ENCODE results near the gene PSAPL1. TPM values are rescaled to one million over a fixed set of nuclear protein-coding genes. Genes with fewer than 3 reads are reported as not detected.
"Not testable (repeated sequence)": the region's sequence is repeated elsewhere in the genome, so short reads cannot be mapped to it uniquely, and the experiment has no call there.

The PSAPL1 gene
- total RNA-seq, 2 experiments from 2014 or later = not detected

DNA sequence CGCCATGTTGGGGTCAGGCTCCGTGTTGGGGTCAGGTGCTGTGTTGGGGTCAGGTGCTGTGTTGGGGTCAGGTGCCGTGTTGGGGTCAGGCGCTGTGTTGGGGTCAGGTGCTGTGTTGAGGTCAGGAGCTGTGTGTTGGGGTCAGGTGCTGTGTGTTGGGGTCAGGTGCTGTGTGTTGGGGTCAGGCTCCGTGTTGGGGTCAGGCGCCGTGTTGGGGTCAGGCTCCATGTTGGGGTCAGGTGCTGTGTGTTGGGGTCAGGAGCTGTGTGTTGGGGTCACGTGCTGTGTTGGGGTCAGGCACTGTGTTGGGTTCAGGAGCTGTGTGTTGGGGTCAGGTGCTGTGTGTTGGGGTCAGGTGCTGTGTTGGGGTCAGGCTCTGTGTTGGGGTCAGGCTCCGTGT lies 18.1 kb upstream of the PSAPL1 start:
- H3K27ac Mint-ChIP-seq; POLR2A ChIA-PET; DNase-seq; intact Hi-C loops (cut with micrococcal nuclease); CTCF ChIA-PET; H3K4me1 Mint-ChIP-seq (ENCODE audit: low read depth); H3K9me3 Mint-ChIP-seq; H3K4me3 Mint-ChIP-seq; H3K27me3 Mint-ChIP-seq; H3K36me3 Mint-ChIP-seq: not testable (repeated sequence)

DNA sequence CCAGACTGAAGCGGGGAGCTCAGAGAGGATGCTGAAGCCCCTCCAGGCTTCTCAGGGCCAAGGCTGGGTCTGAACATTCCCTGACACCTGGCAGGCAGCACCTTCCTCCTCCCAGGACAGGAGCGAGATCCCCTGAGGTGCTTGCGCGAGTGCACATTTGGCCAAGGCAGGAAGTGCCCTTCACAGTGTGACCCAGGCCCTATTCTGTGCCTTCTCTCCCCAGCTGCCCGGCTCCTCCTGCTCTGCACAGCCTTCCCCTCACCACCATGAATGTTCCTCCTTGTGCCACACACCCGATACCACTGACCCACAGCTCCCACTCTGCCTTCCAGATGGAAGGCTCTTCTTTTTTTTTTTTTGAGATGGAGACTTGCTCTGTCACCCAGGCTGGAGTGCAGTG lies 17.1 kb upstream of the PSAPL1 start:
- DNase-seq = no peak
- Mint-ChIP-seq H3K27ac (no peak overlapping the region), H3K4me3 (no peak overlapping the region), H3K36me3 (no peaks in the 10 kb centered on the region), H3K27me3 (no peaks in the 10 kb centered on the region), H3K4me1 (ENCODE audit: low read depth) (no peaks in the 10 kb centered on the region), H3K9me3 (no peaks in the 10 kb centered on the region)
- CTCF ChIA-PET = interaction anchor here (0.6 kb wide), 1 partner anchor 1455 kb away, joined by 4 read pairs; no protein-coding TSS in a partner anchor
- intact Hi-C loops (cut with micrococcal nuclease) = no loop called here
- POLR2A ChIA-PET = no interaction called here

DNA sequence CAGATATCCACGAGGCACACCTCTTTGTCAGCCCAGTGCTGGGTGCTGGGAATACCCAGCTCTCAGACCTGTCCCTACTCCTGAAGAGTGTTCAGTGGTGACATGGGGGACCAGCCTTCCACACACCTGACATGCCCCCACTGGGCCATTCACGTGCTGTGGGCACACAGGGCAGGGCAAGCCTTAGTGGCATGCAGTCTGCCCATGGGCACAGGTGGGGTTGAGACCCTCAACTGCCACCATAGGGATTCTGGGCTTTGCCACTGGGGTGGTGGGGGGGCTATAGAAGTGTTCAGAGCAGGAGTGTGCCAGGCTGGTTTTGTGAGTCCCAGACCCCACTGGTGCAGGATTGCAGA lies 16.7 kb upstream of the PSAPL1 start:
- Mint-ChIP-seq H3K9me3 (no peaks in the 10 kb centered on the region), H3K27me3 (no peaks in the 10 kb centered on the region), H3K4me3 (no peak overlapping the region), H3K27ac (no peak overlapping the region), H3K36me3 (no peaks in the 10 kb centered on the region), H3K4me1 (ENCODE audit: low read depth) (no peaks in the 10 kb centered on the region)
- POLR2A ChIA-PET = no interaction called here
- CTCF ChIA-PET = interaction anchor here (0.6 kb wide), 1 partner anchor 1455 kb away, joined by 4 read pairs; no protein-coding TSS in a partner anchor
- DNase-seq = no peak
- intact Hi-C loops (cut with micrococcal nuclease) = no loop called here

DNA sequence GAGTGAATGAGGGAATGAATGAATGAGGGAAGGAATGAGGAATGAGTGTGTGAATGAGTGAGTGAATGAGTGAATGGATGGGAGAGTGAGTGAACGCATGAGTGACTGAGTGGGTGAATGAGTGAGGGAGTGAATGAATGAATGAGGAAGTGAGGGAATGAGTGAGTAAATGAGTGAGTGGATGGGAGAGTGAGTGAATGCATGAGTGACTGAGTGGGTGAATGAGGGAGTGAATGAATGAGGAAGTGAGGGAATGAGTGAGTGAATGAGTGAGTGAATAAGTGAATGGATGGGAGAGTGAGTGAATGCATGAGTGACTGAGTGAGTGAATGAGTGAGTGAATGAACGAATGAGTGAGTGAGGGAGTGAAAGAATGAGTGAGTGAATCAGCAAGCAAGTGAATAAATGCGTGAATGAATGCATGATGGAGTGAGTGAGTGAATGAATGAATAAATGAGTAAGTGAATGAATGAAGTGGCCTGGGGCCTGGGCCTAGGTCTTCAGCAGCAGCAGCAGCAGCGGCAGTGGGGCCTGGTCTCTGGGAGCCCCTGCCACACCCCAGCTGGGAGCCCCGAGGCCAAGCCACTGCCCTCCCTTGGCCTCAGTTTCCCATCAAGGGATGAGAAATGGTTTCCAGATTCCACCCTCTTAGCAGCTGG lies 16.2 kb upstream of the PSAPL1 start:
- Mint-ChIP-seq H3K27ac (no peak overlapping the region), H3K36me3 (no peaks in the 10 kb centered on the region), H3K4me3 (no peak overlapping the region), H3K4me1 (ENCODE audit: low read depth) (no peaks in the 10 kb centered on the region), H3K27me3 (no peaks in the 10 kb centered on the region), H3K9me3 (no peaks in the 10 kb centered on the region)
- intact Hi-C loops (cut with micrococcal nuclease) = no loop called here
- ChIA-PET CTCF (no interaction called here), POLR2A (no interaction called here)
- no peak for DNase-seq

DNA sequence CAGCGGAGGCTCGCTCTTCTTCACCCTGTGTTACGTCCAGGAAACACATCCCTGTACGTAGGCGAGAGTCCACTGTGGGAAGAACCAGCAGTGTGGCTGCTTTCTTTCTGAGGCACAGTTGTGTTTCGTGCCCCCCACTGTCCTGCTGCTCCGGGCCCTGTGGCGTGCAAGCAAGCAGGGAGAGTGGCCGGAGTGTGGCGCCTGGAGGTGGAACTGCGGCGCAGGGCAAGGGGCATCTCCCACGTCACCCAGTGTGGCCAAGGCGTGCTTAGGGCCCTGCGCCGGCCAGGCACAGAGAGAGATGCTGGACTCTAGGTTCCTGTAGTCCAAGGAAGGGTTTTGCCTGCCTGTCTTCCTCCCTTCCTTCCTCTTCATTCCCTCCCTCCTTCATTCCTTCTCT lies 13.3 kb upstream of the PSAPL1 start:
- Mint-ChIP-seq H3K9me3 (no peaks in the 10 kb centered on the region), H3K4me1 (ENCODE audit: low read depth) (no peaks in the 10 kb centered on the region), H3K27me3 (peaks cover 14% of the 10 kb centered on the region), H3K27ac (no peak overlapping the region), H3K4me3 (no peak overlapping the region), H3K36me3 (no peaks in the 10 kb centered on the region)
- intact Hi-C loops (cut with micrococcal nuclease) = no loop called here
- no peak for DNase-seq
- ChIA-PET POLR2A (no interaction called here), CTCF (no interaction called here)

DNA sequence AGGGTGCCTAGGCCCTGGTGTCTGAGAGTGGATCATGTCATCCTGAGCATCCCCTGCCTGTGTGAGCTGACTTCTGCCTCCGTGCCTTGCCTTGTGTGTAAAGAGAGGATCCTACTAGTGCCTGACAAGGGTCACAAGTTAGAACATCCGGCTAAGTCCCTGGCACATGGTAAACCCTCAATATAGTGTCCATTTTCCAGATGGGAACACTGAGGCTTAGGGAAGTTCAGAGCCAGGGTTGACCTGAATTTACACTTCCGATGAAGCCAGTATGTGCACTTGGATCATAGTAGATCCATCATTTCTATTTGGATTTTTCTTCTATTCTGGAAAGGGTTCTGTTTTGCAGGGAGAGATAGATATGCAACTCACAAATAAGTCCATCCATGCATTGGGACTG lies 12.5 kb upstream of the PSAPL1 start:
- no peak for DNase-seq
- H3K4me3 Mint-ChIP-seq = no peak overlapping the region
- H3K9me3 Mint-ChIP-seq = no peaks in the 10 kb centered on the region

DNA sequence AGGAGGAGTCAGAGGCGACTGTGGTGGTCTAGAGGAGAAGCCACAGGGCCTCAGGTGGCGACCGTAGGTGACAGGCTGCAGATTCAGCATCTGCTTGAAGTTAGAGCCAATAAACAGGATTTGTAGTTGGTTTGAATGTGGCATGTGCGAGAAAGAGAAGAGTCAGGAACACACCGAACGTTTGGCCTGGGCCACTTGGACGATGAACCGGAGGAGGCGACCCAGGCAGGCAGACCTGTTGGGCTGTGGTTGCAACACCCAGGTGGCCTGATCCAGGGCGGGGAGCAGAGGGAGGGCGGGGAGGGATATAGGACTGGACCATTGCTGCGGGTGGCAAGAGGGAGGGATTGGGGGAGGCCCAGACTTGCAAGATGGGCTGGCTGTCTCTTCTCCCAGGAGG lies 10.0 kb upstream of the PSAPL1 start:
- intact Hi-C loops (cut with micrococcal nuclease) = no loop called here

More for the DNA sequence above, 12.5 kb upstream of the PSAPL1 start:
- H3K27me3 Mint-ChIP-seq = peaks cover 16% of the 10 kb centered on the region
- ChIA-PET CTCF (no interaction called here), POLR2A (no interaction called here)
- intact Hi-C loops (cut with micrococcal nuclease) = no loop called here
- no peak overlapping the region for H3K27ac Mint-ChIP-seq
- H3K36me3 Mint-ChIP-seq = no peaks in the 10 kb centered on the region
- H3K4me1 Mint-ChIP-seq (ENCODE audit: low read depth) = no peaks in the 10 kb centered on the region

DNA sequence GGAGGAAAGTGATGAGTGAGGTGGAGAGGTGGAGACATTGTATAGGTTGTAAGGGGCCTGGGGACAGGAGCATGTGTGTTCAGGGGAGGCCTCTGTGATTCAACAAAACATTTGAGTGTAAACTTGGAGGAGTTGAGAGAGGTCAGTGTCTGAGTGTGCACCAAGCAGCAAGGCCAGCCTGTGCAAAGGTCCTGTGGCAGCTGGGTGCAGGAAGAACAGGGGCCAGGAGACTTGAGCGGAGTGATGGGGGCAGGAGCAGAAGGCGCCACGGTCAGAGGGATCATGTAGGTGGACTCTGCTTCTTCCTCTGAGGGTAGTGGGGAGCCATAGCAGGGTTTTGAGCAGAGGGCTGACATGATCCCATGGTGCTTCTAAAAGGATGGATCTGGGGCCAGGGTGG lies 9.6 kb upstream of the PSAPL1 start:
- H3K27me3 Mint-ChIP-seq = peaks cover 21% of the 10 kb centered on the region
- intact Hi-C loops (cut with micrococcal nuclease) = no loop called here
- no peak overlapping the region for H3K4me3 Mint-ChIP-seq
- CTCF ChIA-PET = no interaction called here
- H3K9me3 Mint-ChIP-seq = no peaks in the 10 kb centered on the region
- POLR2A ChIA-PET = no interaction called here
- no peaks in the 10 kb centered on the region for H3K36me3 Mint-ChIP-seq
- H3K27ac Mint-ChIP-seq = no peak overlapping the region
- no peaks in the 10 kb centered on the region for H3K4me1 Mint-ChIP-seq (ENCODE audit: low read depth)
- DNase-seq = no peak

More for the DNA sequence above, 10.0 kb upstream of the PSAPL1 start:
- Mint-ChIP-seq H3K4me3 (no peak overlapping the region), H3K27me3 (peaks cover 21% of the 10 kb centered on the region), H3K36me3 (no peaks in the 10 kb centered on the region), H3K27ac (no peak overlapping the region), H3K4me1 (ENCODE audit: low read depth) (no peaks in the 10 kb centered on the region), H3K9me3 (no peaks in the 10 kb centered on the region)
- DNase-seq = no peak
- ChIA-PET CTCF (no interaction called here), POLR2A (no interaction called here)

DNA sequence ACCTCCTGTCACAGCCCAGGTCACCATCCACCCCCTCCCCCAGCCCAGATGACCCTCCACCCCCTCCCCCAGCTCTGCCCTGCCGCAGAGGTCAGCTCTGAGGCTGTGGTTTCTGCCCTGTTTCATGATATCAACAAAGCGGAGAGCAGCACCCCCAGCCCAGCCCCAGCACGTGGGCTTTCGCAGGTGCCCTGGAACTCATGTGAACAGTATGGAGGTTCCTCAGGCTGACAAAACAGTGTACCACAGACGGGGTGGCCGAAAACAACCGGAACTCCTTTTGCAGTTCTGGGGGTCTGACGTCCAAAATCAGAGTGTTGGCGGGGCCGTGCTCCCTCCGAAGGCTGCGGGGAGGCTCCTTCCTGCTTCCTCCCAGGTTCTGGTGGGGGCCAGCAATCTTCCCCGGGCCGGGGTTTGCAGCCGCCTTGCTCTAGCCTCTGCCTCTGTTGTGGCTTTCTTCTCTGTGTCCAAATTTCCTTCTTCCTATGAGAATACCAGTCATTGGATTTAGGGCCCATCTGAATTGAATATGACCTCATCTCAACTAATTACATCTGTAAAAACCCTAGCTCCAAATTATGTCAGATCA lies 7.9 kb upstream of the PSAPL1 start:
- Mint-ChIP-seq H3K36me3 (no peaks in the 10 kb centered on the region), H3K9me3 (no peaks in the 10 kb centered on the region), H3K27me3 (peaks cover 23% of the 10 kb centered on the region), H3K4me3 (no peak overlapping the region), H3K27ac (no peak overlapping the region), H3K4me1 (ENCODE audit: low read depth) (no peaks in the 10 kb centered on the region)
- DNase-seq = no peak
- ChIA-PET CTCF (no interaction called here), POLR2A (no interaction called here)
- intact Hi-C loops (cut with micrococcal nuclease) = no loop called here

DNA sequence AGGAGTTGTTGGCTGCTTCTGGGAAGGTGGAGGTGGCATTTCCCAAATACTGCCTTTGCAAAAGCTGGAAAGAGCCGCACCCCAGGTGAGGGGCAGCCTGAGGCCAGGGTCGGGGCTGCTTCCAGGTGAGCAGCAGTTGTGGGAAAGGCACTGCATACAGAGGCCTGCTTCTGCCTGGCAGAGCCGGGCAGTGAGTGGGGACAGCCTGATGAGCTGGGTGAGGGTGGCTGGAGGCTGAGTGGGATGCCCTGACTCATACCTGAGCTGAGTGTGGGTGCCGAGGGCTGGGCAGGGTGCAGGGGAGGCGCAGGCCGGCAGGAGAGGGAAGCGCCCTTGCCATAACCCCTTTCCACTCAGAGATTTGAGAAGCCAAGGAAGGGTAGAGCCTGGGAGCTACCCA lies 6.5 kb upstream of the PSAPL1 start:
- no peak for DNase-seq
- no peaks in the 10 kb centered on the region for H3K36me3 Mint-ChIP-seq
- H3K27me3 Mint-ChIP-seq = peaks cover 23% of the 10 kb centered on the region
- no peaks in the 10 kb centered on the region for H3K9me3 Mint-ChIP-seq
- intact Hi-C loops (cut with micrococcal nuclease) = no loop called here
- H3K4me1 Mint-ChIP-seq (ENCODE audit: low read depth) = no peaks in the 10 kb centered on the region
- CTCF ChIA-PET = no interaction called here
- POLR2A ChIA-PET = no interaction called here
- no peak overlapping the region for H3K27ac Mint-ChIP-seq
- H3K4me3 Mint-ChIP-seq = no peak overlapping the region

DNA sequence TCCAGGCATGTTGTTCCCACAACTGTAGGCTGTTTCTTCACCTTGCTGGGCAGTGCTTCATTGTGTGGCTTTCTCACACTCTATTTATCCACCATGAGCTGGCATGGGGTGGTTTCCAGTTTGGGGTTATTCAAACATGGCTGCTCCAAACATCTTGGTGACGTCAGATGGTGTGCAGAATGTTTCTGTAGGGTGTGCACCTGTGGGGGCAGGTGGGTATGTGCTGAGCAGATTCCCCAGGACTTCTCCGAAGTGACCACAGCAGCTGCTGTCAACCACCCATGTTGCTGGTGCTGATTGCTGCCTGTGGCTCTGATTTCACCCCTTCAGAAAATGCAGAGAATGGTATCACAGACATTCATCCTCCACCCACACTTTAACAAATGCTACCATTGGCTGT lies 5.0 kb upstream of the PSAPL1 start:
- no peaks in the 10 kb centered on the region for H3K36me3 Mint-ChIP-seq
- H3K27me3 Mint-ChIP-seq = peaks cover 19% of the 10 kb centered on the region
- ChIA-PET POLR2A (no interaction called here), CTCF (no interaction called here)
- no peak for DNase-seq
- intact Hi-C loops (cut with micrococcal nuclease) = no loop called here
- H3K4me1 Mint-ChIP-seq (ENCODE audit: low read depth) = no peaks in the 10 kb centered on the region
- H3K27ac Mint-ChIP-seq = no peak overlapping the region
- H3K9me3 Mint-ChIP-seq = no peaks in the 10 kb centered on the region
- no peak overlapping the region for H3K4me3 Mint-ChIP-seq

DNA sequence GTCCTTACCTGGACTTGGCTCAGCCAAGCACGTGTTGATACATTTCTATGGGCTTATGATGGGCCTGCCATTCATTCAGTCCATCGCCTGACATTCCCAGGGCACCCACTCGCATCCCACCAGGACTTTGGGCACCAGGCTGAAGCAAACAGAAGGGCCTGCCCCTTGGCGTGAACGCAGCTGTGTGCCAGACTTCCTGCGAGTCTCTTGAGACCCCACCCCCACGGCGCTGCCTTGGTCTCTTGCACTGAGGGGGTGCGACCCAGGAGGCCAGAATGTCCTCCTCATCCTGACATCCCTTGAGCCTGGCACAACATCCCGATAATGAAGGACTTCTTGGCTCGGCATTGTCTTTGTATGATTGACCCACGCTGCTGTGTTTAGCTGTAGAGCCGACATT lies 1.5 kb upstream of the PSAPL1 start:
- H3K27me3 Mint-ChIP-seq = peaks cover 6% of the 10 kb centered on the region
- intact Hi-C loops (cut with micrococcal nuclease) = no loop called here
- no peak for DNase-seq
- H3K36me3 Mint-ChIP-seq = no peaks in the 10 kb centered on the region
- no peaks in the 10 kb centered on the region for H3K9me3 Mint-ChIP-seq
- ChIA-PET CTCF (no interaction called here), POLR2A (no interaction called here)
- no peaks in the 10 kb centered on the region for H3K4me1 Mint-ChIP-seq (ENCODE audit: low read depth)
- H3K27ac Mint-ChIP-seq = no peak overlapping the region
- no peak overlapping the region for H3K4me3 Mint-ChIP-seq

DNA sequence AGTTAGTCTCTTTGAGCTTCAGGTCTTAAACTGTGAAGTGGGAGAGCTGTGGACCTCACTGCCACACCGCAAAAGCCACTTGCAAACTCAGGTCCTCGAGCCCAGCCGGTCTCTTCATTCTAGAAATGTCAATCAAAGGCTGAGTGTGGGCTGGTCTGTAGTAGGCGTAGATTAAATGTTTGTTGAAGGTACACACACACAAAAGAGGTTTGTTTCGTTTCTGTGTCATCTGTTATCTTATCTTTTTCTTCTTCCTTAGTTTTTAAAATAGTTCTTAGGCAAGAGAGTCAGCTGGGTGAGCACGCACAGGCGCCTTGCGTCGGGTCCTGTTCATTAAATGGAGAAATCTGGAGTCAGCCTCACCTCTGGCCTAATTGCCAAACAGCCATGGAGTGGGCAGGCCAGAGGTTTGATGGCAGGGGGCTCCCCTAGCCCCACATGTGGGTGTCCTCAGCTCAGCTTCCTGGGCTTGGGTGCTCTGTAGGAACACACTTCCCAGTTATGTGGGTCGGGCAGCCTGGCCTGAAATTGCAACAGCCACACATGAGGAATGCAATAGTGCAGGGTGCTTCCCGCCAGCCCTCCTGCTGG lies 836 bp upstream of the PSAPL1 start:
- Mint-ChIP-seq H3K27me3 (peaks cover 3% of the 10 kb centered on the region), H3K9me3 (no peaks in the 10 kb centered on the region), H3K27ac (no peak overlapping the region), H3K36me3 (no peaks in the 10 kb centered on the region), H3K4me3 (no peak overlapping the region), H3K4me1 (ENCODE audit: low read depth) (no peaks in the 10 kb centered on the region)
- no peak for DNase-seq
- intact Hi-C loops (cut with micrococcal nuclease) = no loop called here
- POLR2A ChIA-PET = no interaction called here
- CTCF ChIA-PET = no interaction called here
